Testis (tissue), 3 donors: ENCODE measurements around the gene INTS13. TPM values are rescaled to one million over a fixed set of nuclear protein-coding genes. Genes with fewer than 3 reads are reported as not detected.

Experiments used
- DNase-seq: peaks from one replicate; pipeline ENCODE4 v3.0.0-alpha.2; 2019
- H3K27ac ChIP-seq, 2 donors: fragments of 200-600 bp; sonication (generic); one replicate each; pipeline ENCODE4 v1.5.1; 2019
- H3K27me3 ChIP-seq: fragments of 200-600 bp; sonication (generic); one replicate; pipeline ENCODE4 v1.5.1; 2019
- H3K36me3 ChIP-seq: fragments of 200-600 bp; sonication (generic); one replicate; pipeline ENCODE4 v1.5.1; 2017; ENCODE audit warnings: low read depth; ENCODE audit errors: missing control alignments
- H3K4me1 ChIP-seq: fragments of 200-600 bp; sonication (generic); one replicate; pipeline ENCODE4 v1.5.1; 2019
- H3K4me3 ChIP-seq, 2 donors: fragments of 200-600 bp; sonication (generic); one replicate each; pipeline ENCODE4 v1.5.1; 2017 to 2019
- H3K9me3 ChIP-seq: fragments of 200-600 bp; sonication (generic); one replicate; pipeline ENCODE4 v1.5.1; 2017
- CTCF ChIP-seq, 3 experiments: fragments of 450-650 bp in 2 of 3; fragments of 200-600 bp in 1 of 3; sonication (generic) in 1 of 3; IDR thresholded peaks; one replicate each; pipeline ENCODE4 v1.5.1; 2016 to 2019; ENCODE audit warnings: antibody characterized with exemption in 3 of 3, mild to moderate bottlenecking in 2 of 3, moderate library complexity in 1 of 3
- POLR2A ChIP-seq: fragments of 450-650 bp; IDR thresholded peaks from one replicate; pipeline ENCODE4 v1.6.1; 2017; ENCODE audit warnings: antibody characterized with exemption, mild to moderate bottlenecking, moderate library complexity
- WGBS, 2 donors: methylation state at CpG; one replicate each; pipeline ENCODE4 v1.1.5; 2018; 5-methylcytosine and 5-hydroxymethylcytosine counted together
- intact Hi-C: fragments of 100-400 bp; cut with DNase I; formaldehyde crosslinking; loops from one replicate; pipeline ENCODE4 v1.15.1; 2023; ENCODE audit warnings: low total_unique reads
- polyA plus RNA-seq: library from polyadenylated mRNA; stranded (reverse); fragments of 350-450 nt; fragmentation: Illumina TruSeq; extraction: RNeasy Lipid Tissue Mini Kit (QIAGEN cat#74804); gene quantifications from one replicate; pipeline ENCODE4 v1.2.3, GENCODE V29; 2014; ENCODE audit warnings: low read depth, low replicate concordance; ENCODE audit not compliant: insufficient read depth
- total RNA-seq, 2 donors: library from RNA; depleted of rRNA; stranded (reverse); fragments of >200 nt; gene quantifications; one replicate each; pipeline ENCODE4 v1.2.3, GENCODE V29; 2016

INTS13 gene
- total and polyA plus RNA-seq, 3 donors from 2014 or later, result 18.2 to 25.2 (median 20.1) TPM

- TF ChIP-seq POLR2A, result no peak
- no peak for TF ChIP-seq CTCF (IDR thresholded peaks at IDR 0.05)
- intact Hi-C loops, result no loop called here
- H3K36me3 ChIP-seq, result no peaks in the 10 kb centered on the region
- DNase-seq, result no peak
- H3K4me1 ChIP-seq, result no peaks in the 10 kb centered on the region
- H3K4me3 ChIP-seq, result no peak overlapping the region
- H3K27me3 ChIP-seq, result no peaks in the 10 kb centered on the region
- H3K27ac ChIP-seq, result no peak overlapping the region
- H3K9me3 ChIP-seq, result no peaks in the 10 kb centered on the region
- 85 to 95% methylated on average over 1 of the region's 1 CpG for WGBS, 2 donors
These were observed 76.1 kb downstream of the INTS13 start for GRCh38 chr12:26861690-26862089.

- no peak for TF ChIP-seq POLR2A
- no peak for TF ChIP-seq CTCF (IDR thresholded peaks at IDR 0.05)
- Histone ChIP-seq H3K4me1 (no peaks in the 10 kb centered on the region), H3K27me3 (no peaks in the 10 kb centered on the region), H3K27ac (no peak overlapping the region), H3K4me3 (no peak overlapping the region), H3K9me3 (no peaks in the 10 kb centered on the region), H3K36me3 (no peaks in the 10 kb centered on the region)
- no peak for DNase-seq
- 63 to 64% methylated on average over 6 of the region's 6 CpGs for WGBS, 2 donors
- intact Hi-C loops, result no loop called here
These were observed 80.2 kb downstream of the INTS13 start for GRCh38 chr12:26857465-26858176.

- 55 to 63% methylated on average over 1 of the region's 1 CpG for WGBS, 2 donors
- H3K4me1 ChIP-seq, result no peaks in the 10 kb centered on the region
- intact Hi-C loops, result no loop called here
- no peaks in the 10 kb centered on the region for H3K36me3 ChIP-seq
- DNase-seq, result no peak
- no peak for TF ChIP-seq CTCF (IDR thresholded peaks at IDR 0.05)
- TF ChIP-seq POLR2A, result no peak
- no peaks in the 10 kb centered on the region for H3K9me3 ChIP-seq
- H3K27ac ChIP-seq, result no peak overlapping the region
- H3K4me3 ChIP-seq, result no peak overlapping the region
- H3K27me3 ChIP-seq, result no peaks in the 10 kb centered on the region
These were observed 82.4 kb downstream of the INTS13 start for GRCh38 chr12:26855337-26855736.

Other genes with a start within 250 kb of the INTS13 start
- 10 to 100 TPM; 56.9 to 60.6 TPM for gene ITPR2, start 104.8 kb downstream of the INTS13 start, total RNA-seq
- gene ITPR2, start 104.8 kb downstream of the INTS13 start, polyA plus RNA-seq, result 4.9 TPM
- gene FGFR1OP2, start 489 bp upstream of the INTS13 start, total RNA-seq, result 100 to 1,000 TPM; 102 to 103 TPM
- gene FGFR1OP2, start 489 bp upstream of the INTS13 start, polyA plus RNA-seq, result 30.5 TPM
- gene TM7SF3, start 76.4 kb upstream of the INTS13 start, total RNA-seq, result 10 to 100 TPM; 64.4 to 69.6 TPM
- 73.1 TPM for gene TM7SF3, start 76.4 kb upstream of the INTS13 start, polyA plus RNA-seq
- 10 to 100 TPM; 72.5 to 83.2 TPM for gene MED21, start 84.6 kb upstream of the INTS13 start, total RNA-seq
- 65.4 TPM for gene MED21, start 84.6 kb upstream of the INTS13 start, polyA plus RNA-seq
- gene C12orf71, start 144.6 kb upstream of the INTS13 start, total RNA-seq, result under 1 TPM in 1 of 2 donors, not detected in 1; 0.81 TPM
- gene C12orf71, start 144.6 kb upstream of the INTS13 start, polyA plus RNA-seq, result 4.5 TPM